ENCODE data around the gene CFAP69. TPM values are rescaled to one million over a fixed set of nuclear protein-coding genes. Genes with fewer than 3 reads are reported as not detected.
A peak's percentile ranks its signal among the peaks of the same experiment; 100 is the strongest.

Gene CFAP69
- total and polyA plus RNA-seq, 2 donors (not counting 1 experiment from before 2014, with no cell fraction given) = 1.3 to 7.1 TPM

- Histone ChIP-seq H3K9ac (ENCODE audit: insufficient read depth, low read length) (no peak overlapping the region), H3K9me3 (ENCODE audit: control insufficient read depth, insufficient read depth, low read depth, low read length) (no peaks in the 10 kb centered on the region), H3K36me3 (ENCODE audit: control insufficient read depth, insufficient read depth, low read length) (no peaks in the 10 kb centered on the region), H3K4me1 (ENCODE audit: control insufficient read depth, extremely low read depth, insufficient read depth, low read length) (no peaks in the 10 kb centered on the region), H3K4me3 (replicated peaks in 1 of 4; ENCODE audit: control extremely low read depth in 1 of 4, insufficient read depth in 1 of 4, low read depth in 3 of 4, low read length in 4 of 4) (no peak overlapping the region), H4K20me1 (ENCODE audit: control insufficient read depth, extremely low read depth, insufficient read depth, low read length) (no peaks in the 10 kb centered on the region), H2AFZ (ENCODE audit: low read length) (no peak overlapping the region), H3K27me3 (ENCODE audit: control insufficient read depth, insufficient read depth, low read length) (no peaks in the 10 kb centered on the region), H3K4me2 (ENCODE audit: extremely low read depth, insufficient read depth, low read length) (no peak overlapping the region), H3K79me2 (ENCODE audit: control insufficient read depth, insufficient read depth, low read length) (no peaks in the 10 kb centered on the region), H3K27ac (ENCODE audit: insufficient read depth, low read length) (no peak overlapping the region)
- no peak for TF ChIP-seq CTCF (conservative IDR thresholded peaks at IDR 0.05 in 1 of 2, IDR thresholded peaks at IDR 0.05 in 1 of 2; ENCODE audit: low read depth in 1 of 2, low read length in 2 of 2)
- no peak for TF ChIP-seq EZH2 (IDR thresholded peaks at IDR 0.05; ENCODE audit: low read length, missing control alignments)
- peak in 1 of 2 donors; percentile 55 for DNase-seq (ENCODE audit: low read depth in 2 of 2)
These were observed 92.1 kb downstream of the CFAP69 start for GRCh38 chr7:90337106-90337505.

GRCh38 chr7:90345016-90345415 is 100.0 kb downstream of the CFAP69 start:
- Histone ChIP-seq H3K9me3 (ENCODE audit: control insufficient read depth, insufficient read depth, low read depth, low read length) (no peaks in the 10 kb centered on the region), H2AFZ (ENCODE audit: low read length) (peak overlapping the region; percentile 86), H3K27me3 (ENCODE audit: control insufficient read depth, insufficient read depth, low read length) (no peaks in the 10 kb centered on the region), H3K27ac (ENCODE audit: insufficient read depth, low read length) (no peak overlapping the region), H4K20me1 (ENCODE audit: control insufficient read depth, extremely low read depth, insufficient read depth, low read length) (no peaks in the 10 kb centered on the region), H3K4me2 (ENCODE audit: extremely low read depth, insufficient read depth, low read length) (no peak overlapping the region), H3K36me3 (ENCODE audit: control insufficient read depth, insufficient read depth, low read length) (no peaks in the 10 kb centered on the region), H3K4me3 (replicated peaks in 1 of 4; ENCODE audit: control extremely low read depth in 1 of 4, insufficient read depth in 1 of 4, low read depth in 3 of 4, low read length in 4 of 4) (peak overlapping the region in 1 of 4 experiments; percentile 99), H3K4me1 (ENCODE audit: control insufficient read depth, extremely low read depth, insufficient read depth, low read length) (no peaks in the 10 kb centered on the region), H3K79me2 (ENCODE audit: control insufficient read depth, insufficient read depth, low read length) (peaks cover 32% of the 10 kb centered on the region), H3K9ac (ENCODE audit: insufficient read depth, low read length) (no peak overlapping the region)
- TF ChIP-seq CTCF (conservative IDR thresholded peaks at IDR 0.05 in 1 of 2, IDR thresholded peaks at IDR 0.05 in 1 of 2; ENCODE audit: low read depth in 1 of 2, low read length in 2 of 2) (no peak), EZH2 (IDR thresholded peaks at IDR 0.05; ENCODE audit: low read length, missing control alignments) (no peak)
- DNase-seq (ENCODE audit: low read depth in 2 of 2) = no peak

- H3K4me2 ChIP-seq (ENCODE audit: extremely low read depth, insufficient read depth, low read length) = peak overlapping the region; percentile 80
- DNase-seq (ENCODE audit: low read depth in 2 of 2) = peak; percentile 55 to 74
- H3K27me3 ChIP-seq (ENCODE audit: control insufficient read depth, insufficient read depth, low read length) = no peaks in the 10 kb centered on the region
- no peaks in the 10 kb centered on the region for H3K36me3 ChIP-seq (ENCODE audit: control insufficient read depth, insufficient read depth, low read length)
- TF ChIP-seq EZH2 (IDR thresholded peaks at IDR 0.05; ENCODE audit: low read length, missing control alignments) (no peak), CTCF (conservative IDR thresholded peaks at IDR 0.05 in 1 of 2, IDR thresholded peaks at IDR 0.05 in 1 of 2; ENCODE audit: low read depth in 1 of 2, low read length in 2 of 2) (no peak)
- no peaks in the 10 kb centered on the region for H3K4me1 ChIP-seq (ENCODE audit: control insufficient read depth, extremely low read depth, insufficient read depth, low read length)
- peak overlapping the region; percentile 75 to 99 (median 88) for H3K4me3 ChIP-seq (replicated peaks in 1 of 4; ENCODE audit: control extremely low read depth in 1 of 4, insufficient read depth in 1 of 4, low read depth in 3 of 4, low read length in 4 of 4)
- H4K20me1 ChIP-seq (ENCODE audit: control insufficient read depth, extremely low read depth, insufficient read depth, low read length) = no peaks in the 10 kb centered on the region
- peak overlapping the region; percentile 84 for H3K27ac ChIP-seq (ENCODE audit: insufficient read depth, low read length)
- no peaks in the 10 kb centered on the region for H3K9me3 ChIP-seq (ENCODE audit: control insufficient read depth, insufficient read depth, low read depth, low read length)
- peak overlapping the region; percentile 46 for H3K9ac ChIP-seq (ENCODE audit: insufficient read depth, low read length)
- H2AFZ ChIP-seq (ENCODE audit: low read length) = peak overlapping the region; percentile 86
- peaks cover 36% of the 10 kb centered on the region for H3K79me2 ChIP-seq (ENCODE audit: control insufficient read depth, insufficient read depth, low read length)
These were observed 100.8 kb downstream of the CFAP69 start for GRCh38 chr7:90345595-90346335.
